NCI-H128 (cell line): ENCODE results near the gene DYSF.

Experiments used
- DNase-seq: peaks from one replicate; lab custom pipeline; 2025; ENCODE audit not compliant: unreplicated experiment; lab: John Stamatoyannopoulos, UW

The DYSF gene

GRCh38 chr2:71526141-71526540 lies 72.8 kb downstream of the DYSF start:
- DNase-seq = no peak

GRCh38 chr2:71526975-71527374 lies 73.6 kb downstream of the DYSF start:
- DNase-seq = no peak

- DNase-seq = no peak
Observed at GRCh38 chr2:71528131-71528591, 74.8 kb downstream of the DYSF start.

- DNase-seq = no peak
Observed at GRCh38 chr2:71528749-71529148, 75.4 kb downstream of the DYSF start.

- no peak for DNase-seq
Observed at GRCh38 chr2:71530211-71530610, 76.8 kb downstream of the DYSF start.

- DNase-seq = no peak
Observed at GRCh38 chr2:71530641-71531332, 77.4 kb downstream of the DYSF start.

- DNase-seq = no peak
Observed at GRCh38 chr2:71531522-71532047, 78.2 kb downstream of the DYSF start.

- no peak for DNase-seq
Observed at GRCh38 chr2:71532327-71532726, 79.0 kb downstream of the DYSF start.

- DNase-seq = no peak
Observed at GRCh38 chr2:71534201-71534600, 80.8 kb downstream of the DYSF start.

- no peak for DNase-seq
Observed at GRCh38 chr2:71534826-71535225, 81.5 kb downstream of the DYSF start.

- DNase-seq = no peak
Observed at GRCh38 chr2:71535526-71535925, 82.2 kb downstream of the DYSF start.

- no peak for DNase-seq
Observed at GRCh38 chr2:71536226-71536671, 82.9 kb downstream of the DYSF start.

- no peak for DNase-seq
Observed at GRCh38 chr2:71538241-71538640, 84.9 kb downstream of the DYSF start.

- no peak for DNase-seq
Observed at GRCh38 chr2:71538656-71539265, 85.4 kb downstream of the DYSF start.

GRCh38 chr2:71540818-71541217 lies 87.5 kb downstream of the DYSF start:
- no peak for DNase-seq

- DNase-seq = no peak
Observed at GRCh38 chr2:71544919-71545571, 91.7 kb downstream of the DYSF start.

- no peak for DNase-seq
Observed at GRCh38 chr2:71545572-71546274, 92.4 kb downstream of the DYSF start.

GRCh38 chr2:71546275-71546638 lies 92.9 kb downstream of the DYSF start:
- DNase-seq = no peak

- DNase-seq = no peak
Observed at GRCh38 chr2:71546777-71547281, 93.5 kb downstream of the DYSF start.

GRCh38 chr2:71547616-71548285 lies 94.4 kb downstream of the DYSF start:
- no peak for DNase-seq
